IMR-90 (cell line): Measurements from ENCODE around the gene MYOCD. TPM values are rescaled to one million over a fixed set of nuclear protein-coding genes. Genes with fewer than 3 reads are reported as not detected.
A peak's percentile ranks its signal among the peaks of the same experiment; 100 is the strongest.

ENCODE experiments used
- ATAC-seq: fragments of 200-7000 bp; cut with Tn5 transposase; 2 replicates; pipeline ENCODE4 v1.9.1; 2020; ENCODE audit warnings: low read depth, mild to moderate bottlenecking, moderate library complexity
- BruUV-seq: library from RNA; stranded (reverse); fragments of 400-500 nt; replicated peaks from 2 replicates; lab custom pipeline; 2021; lab: Mats Ljungman, UMichigan
- CTCF ChIA-PET: fragments of 300-600 bp; formaldehyde crosslinking; extraction: SDS; loops from one replicate; lab custom pipeline; 2021; ENCODE audit warnings: antibody characterized with exemption; lab: Yijun Ruan, JAX
- POLR2A ChIA-PET: fragments of 300-600 bp; sonication (Branson Sonifier 250); formaldehyde crosslinking; loops from one replicate; lab custom pipeline; 2022; ENCODE audit warnings: antibody characterized with exemption; ENCODE audit not compliant: unreplicated experiment; lab: Charles Lee
- DNase-seq: peaks from one replicate; pipeline ENCODE4 v3.0.0; 2013
- H2AFZ ChIP-seq: replicated peaks from 2 replicates; pipeline ENCODE3; 2013; ENCODE audit warnings: low read length, mild to moderate bottlenecking; ENCODE audit not compliant: poor library complexity
- H2AK5ac ChIP-seq: 2 replicates; pipeline ENCODE4 v1.6.1; 2013; ENCODE audit warnings: low read depth, low read length, inconsistent platforms
- H2AK9ac ChIP-seq: replicated peaks from 2 replicates; pipeline ENCODE3; 2013; ENCODE audit warnings: mild to moderate bottlenecking, low read depth, low read length, moderate library complexity; ENCODE audit not compliant: poor library complexity
- H2BK120ac ChIP-seq: 2 replicates; pipeline ENCODE4 v1.6.1; 2013; ENCODE audit warnings: low read depth, low read length, inconsistent platforms
- H2BK15ac ChIP-seq: 3 replicates; pipeline ENCODE4 v1.6.1; 2013; ENCODE audit warnings: low read depth, low read length, inconsistent platforms
- H2BK20ac ChIP-seq: 2 replicates; pipeline ENCODE4 v1.6.1; 2013; ENCODE audit warnings: low read depth, mild to moderate bottlenecking, inconsistent platforms, low read length, moderate library complexity
- H2BK5ac ChIP-seq: 2 replicates; pipeline ENCODE4 v1.6.1; 2013; ENCODE audit warnings: mild to moderate bottlenecking, low read depth, low read length, inconsistent platforms; ENCODE audit not compliant: poor library complexity, severe bottlenecking
- H3K14ac ChIP-seq: replicated peaks from 2 replicates; pipeline ENCODE4 v1.6.1; 2013; ENCODE audit warnings: low read depth, low read length, inconsistent platforms
- H3K18ac ChIP-seq: 2 replicates; pipeline ENCODE4 v1.6.1; 2013; ENCODE audit warnings: low read depth, low read length, control low read depth
- H3K23ac ChIP-seq: 2 replicates; pipeline ENCODE4 v1.6.1; 2013; ENCODE audit warnings: low read depth, low read length, inconsistent platforms
- H3K27ac ChIP-seq: 2 replicates; pipeline ENCODE4 v1.5.1; 2013; ENCODE audit warnings: mild to moderate bottlenecking, control low read depth, low read length; ENCODE audit not compliant: insufficient read depth
- H3K27me3 ChIP-seq: 2 replicates; pipeline ENCODE4 v1.6.1; 2013; ENCODE audit warnings: low read length; ENCODE audit not compliant: control insufficient read depth, insufficient read depth
- H3K36me3 ChIP-seq: 2 replicates; pipeline ENCODE4 v1.6.1; 2013; ENCODE audit warnings: low read length, mixed read lengths; ENCODE audit not compliant: control insufficient read depth, insufficient read depth
- H3K4ac ChIP-seq: 2 replicates; pipeline ENCODE4 v1.6.1; 2013; ENCODE audit warnings: low read depth, low read length, inconsistent platforms
- H3K4me1 ChIP-seq: 2 replicates; pipeline ENCODE4 v1.6.1; 2013; ENCODE audit warnings: low read length, mixed read lengths; ENCODE audit not compliant: control insufficient read depth, insufficient read depth
- H3K4me2 ChIP-seq: 2 replicates; pipeline ENCODE4 v1.6.1; 2013; ENCODE audit warnings: low read depth, mild to moderate bottlenecking, control low read depth, low read length, moderate library complexity
- H3K4me3 ChIP-seq: 2 replicates; pipeline ENCODE4 v1.5.1; 2013; ENCODE audit warnings: low read depth, mild to moderate bottlenecking, control low read depth, low read length, moderate library complexity; ENCODE audit not compliant: insufficient read depth
- H3K56ac ChIP-seq: 2 replicates; pipeline ENCODE4 v1.6.1; 2013; ENCODE audit warnings: low read length, inconsistent platforms; ENCODE audit not compliant: insufficient read depth; ENCODE audit errors: extremely low read depth
- H3K79me1 ChIP-seq, 2 experiments: 2 replicates each; pipeline ENCODE4 v1.6.1; 2013; ENCODE audit warnings: low read length in 2 of 2, inconsistent platforms in 1 of 2, low read depth in 1 of 2
- H3K9ac ChIP-seq: 2 replicates; pipeline ENCODE4 v1.6.1; 2013; ENCODE audit warnings: low read depth, low read length, control low read depth
- H3K9me1 ChIP-seq: 2 replicates; pipeline ENCODE4 v1.6.1; 2013; ENCODE audit warnings: low read length, inconsistent platforms; ENCODE audit not compliant: insufficient read depth
- H3K9me3 ChIP-seq: 2 replicates; pipeline ENCODE4 v1.6.1; 2013; ENCODE audit warnings: low read length; ENCODE audit not compliant: control insufficient read depth, insufficient read depth
- H4K20me1 ChIP-seq: 2 replicates; pipeline ENCODE4 v1.6.1; 2013; ENCODE audit warnings: low read length, inconsistent platforms; ENCODE audit not compliant: insufficient read depth
- H4K5ac ChIP-seq: 2 replicates; pipeline ENCODE4 v1.6.1; 2013; ENCODE audit warnings: mild to moderate bottlenecking, low read depth, low read length, control low read depth
- H4K8ac ChIP-seq, 2 experiments: 2 replicates each; pipeline ENCODE4 v1.6.1; 2013; ENCODE audit warnings: low read depth in 2 of 2, low read length in 2 of 2, control low read depth in 1 of 2, inconsistent platforms in 1 of 2
- H4K91ac ChIP-seq: 2 replicates; pipeline ENCODE4 v1.6.1; 2013; ENCODE audit warnings: low read depth, low read length, inconsistent platforms; ENCODE audit not compliant: insufficient read depth
- CEBPB ChIP-seq: IDR thresholded peaks from 2 replicates; pipeline ENCODE4 v1.6.1; 2012; ENCODE audit warnings: low read depth, low read length, improper control_type of control experiment
- RAD21 ChIP-seq: IDR thresholded peaks from 2 replicates; pipeline ENCODE4 v1.6.1; 2012; ENCODE audit warnings: low read length, improper control_type of control experiment
- WGBS, 2 experiments: methylation state at CpG; one replicate each; pipeline versions ENCODE4 v1.1.5 to v1.1.7; 2013; ENCODE audit warnings: missing lambda C conversion rate in 2 of 2; ENCODE audit not compliant: insufficient read length in 1 of 2; ENCODE audit errors: extremely low coverage in 2 of 2; 5-methylcytosine and 5-hydroxymethylcytosine counted together
- dilution Hi-C: fragments of 300-500 bp; cut with HindIII; formaldehyde crosslinking; loops from one replicate; pipeline ENCODE4 v1.14.3; 2018; ENCODE audit warnings: low sequenced_read_pairs; ENCODE audit not compliant: unreplicated experiment
- in situ Hi-C: fragments of 300-500 bp; cut with MboI; formaldehyde crosslinking; loops from 3 replicates; pipeline ENCODE4 v1.14.3; 2019; ENCODE audit warnings: low sequenced_read_pairs, inconsistent platforms, mixed read lengths
- intact Hi-C: fragments of 100-400 bp; cut with micrococcal nuclease; formaldehyde crosslinking; loops from 2 replicates; pipeline ENCODE4 v1.10.0; 2022
- polyA plus RNA-seq, 3 experiments: library from polyadenylated mRNA; depleted of rRNA; stranded (reverse); fragments of >200 nt; gene quantifications; 2 replicates each; pipeline ENCODE4 v1.2.3, GENCODE V29; 2012; ENCODE audit warnings: low replicate concordance in 1 of 3
- total RNA-seq: library from RNA; depleted of rRNA; stranded (reverse); fragments of >200 nt; gene quantifications from 2 replicates; pipeline ENCODE4 v1.2.3, GENCODE V29; 2012

The MYOCD gene
- total and polyA plus RNA-seq, 2 of the 4 experiments (the other 2 are of a cell fraction): 10.6 to 20.1 TPM

- DNase-seq (no peak), ATAC-seq (no peak)
- no peak overlapping the region; the same call in 1 of the 2 replicates for H3K4ac ChIP-seq
- no peak overlapping the region; the same call in 2 of the 3 replicates for H2BK15ac ChIP-seq
- peak overlapping the region; percentile 18 for H2BK5ac ChIP-seq
- no peaks in the 10 kb centered on the region for H3K27me3 ChIP-seq
- H3K79me1 ChIP-seq: peaks cover 8 to 12% of the 10 kb centered on the region in 2 experiments; a peak in 1 of 4 replicates
- POLR2A ChIA-PET: no interaction called here
- no peak overlapping the region; the same call in 1 of the 2 replicates for H3K14ac ChIP-seq
- H3K27ac ChIP-seq: no peak overlapping the region
- in situ Hi-C loops (no loop called here), intact Hi-C loops (no loop called here), dilution Hi-C loops (no loop called here)
- peaks cover 18% of the 10 kb centered on the region for H3K9me1 ChIP-seq
- no peak overlapping the region for H2AK9ac ChIP-seq
- H3K9ac ChIP-seq: no peak overlapping the region
- no TSS peak for BruUV-seq
- H3K4me1 ChIP-seq: peaks cover 22% of the 10 kb centered on the region
- H4K8ac ChIP-seq: no peak overlapping the region
- peaks cover 7% of the 10 kb centered on the region for H3K36me3 ChIP-seq
- no CpG with 5 or more reads among the region's 2 CpGs for WGBS, 2 experiments
- no peak overlapping the region for H2AFZ ChIP-seq
- CTCF ChIA-PET: interaction anchor here (2.3 kb wide), 1 partner anchor 15 kb away, joined by 16 read pairs; no protein-coding TSS in a partner anchor
- H3K56ac ChIP-seq: no peak overlapping the region
- no peak overlapping the region for H3K4me2 ChIP-seq
- no peak overlapping the region for H2BK120ac ChIP-seq
- H3K4me3 ChIP-seq: no peak overlapping the region
- H3K23ac ChIP-seq: no peak overlapping the region
- H4K5ac ChIP-seq: no peak overlapping the region
- H2AK5ac ChIP-seq: 0 out of 2 replicates have a peak overlapping the region, but pooled peaks have one; percentile 0
- peak overlapping the region; percentile 46; the same call in 1 of the 2 replicates for H3K18ac ChIP-seq
- no peak overlapping the region for H2BK20ac ChIP-seq
- no peaks in the 10 kb centered on the region for H3K9me3 ChIP-seq
- no peak overlapping the region for H4K91ac ChIP-seq
- peak; percentile 43 for TF ChIP-seq CEBPB
- TF ChIP-seq RAD21: no peak
- peaks cover 11% of the 10 kb centered on the region; the same call in 1 of the 2 replicates for H4K20me1 ChIP-seq
Observed at GRCh38 chr17:12726131-12726530, 60.4 kb downstream of the MYOCD start.
